Mucosa of rectum (tissue), 2 donors: ENCODE data around the gene FBXW8.
"Not testable (repeated sequence)": the region's sequence is repeated elsewhere in the genome, so short reads cannot be mapped to it uniquely, and the experiment has no call there.

ENCODE experiments used
- H3K27ac ChIP-seq, 2 donors: one replicate each; pipeline ENCODE4 v1.7.0; 2013; ENCODE audit warnings: inconsistent platforms in 2 of 2, low read depth in 2 of 2, low read length in 2 of 2
- H3K27me3 ChIP-seq, 2 donors: one replicate each; pipeline ENCODE4 v1.7.0; 2013; ENCODE audit warnings: low read length in 2 of 2; ENCODE audit not compliant: control insufficient read depth in 2 of 2, insufficient read depth in 2 of 2
- H3K36me3 ChIP-seq, 2 donors: one replicate each; pipeline ENCODE4 v1.7.0; 2013; ENCODE audit warnings: low read length in 2 of 2; ENCODE audit not compliant: control insufficient read depth in 2 of 2, insufficient read depth in 2 of 2
- H3K4me1 ChIP-seq, 2 donors: one replicate each; pipeline ENCODE4 v1.7.0; 2013; ENCODE audit warnings: low read length in 2 of 2, mild to moderate bottlenecking in 1 of 2; ENCODE audit not compliant: control insufficient read depth in 2 of 2, insufficient read depth in 2 of 2
- H3K4me3 ChIP-seq, 2 donors: one replicate each; pipeline ENCODE4 v1.7.0; 2013; ENCODE audit warnings: low read length in 2 of 2
- H3K9ac ChIP-seq, 2 donors: one replicate each; pipeline ENCODE4 v1.7.0; 2013; ENCODE audit warnings: low read length in 2 of 2, low read depth in 1 of 2, mild to moderate bottlenecking in 1 of 2
- H3K9me3 ChIP-seq, 2 donors: one replicate each; pipeline ENCODE4 v1.7.0; 2013; ENCODE audit warnings: low read length in 2 of 2; ENCODE audit not compliant: control insufficient read depth in 2 of 2
- donor health status: healthy.
- donor health status: Normal muscosa, but diverticular disease.

Gene FBXW8

GRCh38 chr12:117052386-117053049 lies 141.8 kb downstream of the FBXW8 start:
- Histone ChIP-seq H3K9ac (no peak overlapping the region), H3K36me3 (no peaks in the 10 kb centered on the region)

GRCh38 chr12:117053050-117053400 lies 142.3 kb downstream of the FBXW8 start:
- Histone ChIP-seq H3K27ac (no peak overlapping the region), H3K27me3 (no peaks in the 10 kb centered on the region)

More at GRCh38 chr12:117052386-117053049, 141.8 kb downstream of the FBXW8 start:
- Histone ChIP-seq H3K27me3 (no peaks in the 10 kb centered on the region), H3K9me3 (no peaks in the 10 kb centered on the region), H3K4me3 (no peak overlapping the region), H3K27ac (no peak overlapping the region), H3K4me1 (peaks cover 0 to 4% of the 10 kb centered on the region in 2 donors)

GRCh38 chr12:117053597-117054201 lies 142.9 kb downstream of the FBXW8 start:
- Histone ChIP-seq H3K4me1 (peaks cover 0 to 3% of the 10 kb centered on the region in 2 donors), H3K4me3 (no peak overlapping the region)

More at GRCh38 chr12:117053050-117053400, 142.3 kb downstream of the FBXW8 start:
- Histone ChIP-seq H3K4me1 (peaks cover 0 to 4% of the 10 kb centered on the region in 2 donors), H3K9ac (no peak overlapping the region), H3K4me3 (no peak overlapping the region), H3K9me3 (no peaks in the 10 kb centered on the region), H3K36me3 (no peaks in the 10 kb centered on the region)

DNA sequence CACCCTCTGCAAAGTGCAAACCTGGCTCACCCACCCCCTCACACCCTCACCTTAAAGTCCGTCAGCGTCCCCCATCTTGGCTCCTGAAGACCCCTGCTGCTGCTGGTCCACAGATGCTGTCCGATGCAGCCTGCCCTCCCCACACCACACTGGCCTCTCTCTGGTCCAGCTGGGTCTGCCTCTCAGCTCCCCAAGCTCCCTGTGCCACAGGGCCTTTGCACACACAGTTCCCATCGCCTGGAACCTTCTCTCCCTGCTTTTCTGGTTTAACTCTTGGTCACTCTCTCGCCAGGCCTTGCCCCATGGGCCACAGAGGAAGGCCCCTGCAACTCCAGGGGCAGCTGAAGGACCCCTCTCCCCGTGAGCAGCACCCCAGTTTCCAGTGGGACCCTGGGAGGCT lies 143.5 kb downstream of the FBXW8 start:
- H3K27me3 ChIP-seq: no peaks in the 10 kb centered on the region
- no peak overlapping the region for H3K27ac ChIP-seq
- no peaks in the 10 kb centered on the region for H3K9me3 ChIP-seq
- H3K4me1 ChIP-seq: no peaks in the 10 kb centered on the region
- no peak overlapping the region for H3K9ac ChIP-seq
- no peak overlapping the region for H3K4me3 ChIP-seq
- no peaks in the 10 kb centered on the region for H3K36me3 ChIP-seq

More at GRCh38 chr12:117053597-117054201, 142.9 kb downstream of the FBXW8 start:
- H3K9me3 ChIP-seq: no peaks in the 10 kb centered on the region
- no peaks in the 10 kb centered on the region for H3K36me3 ChIP-seq
- no peak overlapping the region for H3K9ac ChIP-seq
- no peaks in the 10 kb centered on the region for H3K27me3 ChIP-seq
- H3K27ac ChIP-seq: no peak overlapping the region

DNA sequence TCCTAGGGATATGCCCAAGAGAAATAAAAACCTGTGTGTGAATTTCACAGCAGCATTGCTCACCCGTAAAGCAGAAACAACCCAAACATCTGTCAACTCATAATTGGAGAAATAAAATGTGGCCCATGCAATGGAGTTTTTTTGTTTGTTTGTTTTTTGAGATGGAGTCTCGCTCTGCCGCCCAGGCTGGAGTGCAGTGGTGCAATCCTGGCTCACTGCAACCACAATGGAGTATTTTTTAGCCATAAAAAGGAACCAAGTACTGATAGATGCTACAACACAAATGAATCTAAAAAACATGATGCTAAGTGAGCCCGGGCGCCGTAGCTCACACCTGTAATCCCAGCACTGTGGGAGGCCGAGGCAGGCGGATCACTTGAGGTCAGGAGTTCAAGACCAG lies 146.9 kb downstream of the FBXW8 start:
- H3K9ac ChIP-seq, H3K27ac ChIP-seq, H3K36me3 ChIP-seq, H3K27me3 ChIP-seq, H3K4me3 ChIP-seq, H3K9me3 ChIP-seq, H3K4me1 ChIP-seq: not testable (repeated sequence)

- no peaks in the 10 kb centered on the region for H3K36me3 ChIP-seq
- peaks cover 4 to 5% of the 10 kb centered on the region in 2 donors for H3K27me3 ChIP-seq
- H3K9me3 ChIP-seq: no peaks in the 10 kb centered on the region
- H3K4me1 ChIP-seq: peaks cover under 1 to 8% of the 10 kb centered on the region in 2 donors
- H3K27ac ChIP-seq: no peak overlapping the region
- H3K4me3 ChIP-seq: no peak overlapping the region
- no peak overlapping the region for H3K9ac ChIP-seq
Measured at GRCh38 chr12:117058442-117059072, 147.8 kb downstream of the FBXW8 start.

- H3K4me1 ChIP-seq: peaks cover 3 to 8% of the 10 kb centered on the region in 2 donors
- H3K9me3 ChIP-seq: no peaks in the 10 kb centered on the region
- no peak overlapping the region for H3K4me3 ChIP-seq
- no peak overlapping the region for H3K9ac ChIP-seq
- no peak overlapping the region for H3K27ac ChIP-seq
- H3K36me3 ChIP-seq: no peaks in the 10 kb centered on the region
- peaks cover 4 to 5% of the 10 kb centered on the region in 2 donors for H3K27me3 ChIP-seq
Measured at GRCh38 chr12:117059156-117059555, 148.4 kb downstream of the FBXW8 start.

DNA sequence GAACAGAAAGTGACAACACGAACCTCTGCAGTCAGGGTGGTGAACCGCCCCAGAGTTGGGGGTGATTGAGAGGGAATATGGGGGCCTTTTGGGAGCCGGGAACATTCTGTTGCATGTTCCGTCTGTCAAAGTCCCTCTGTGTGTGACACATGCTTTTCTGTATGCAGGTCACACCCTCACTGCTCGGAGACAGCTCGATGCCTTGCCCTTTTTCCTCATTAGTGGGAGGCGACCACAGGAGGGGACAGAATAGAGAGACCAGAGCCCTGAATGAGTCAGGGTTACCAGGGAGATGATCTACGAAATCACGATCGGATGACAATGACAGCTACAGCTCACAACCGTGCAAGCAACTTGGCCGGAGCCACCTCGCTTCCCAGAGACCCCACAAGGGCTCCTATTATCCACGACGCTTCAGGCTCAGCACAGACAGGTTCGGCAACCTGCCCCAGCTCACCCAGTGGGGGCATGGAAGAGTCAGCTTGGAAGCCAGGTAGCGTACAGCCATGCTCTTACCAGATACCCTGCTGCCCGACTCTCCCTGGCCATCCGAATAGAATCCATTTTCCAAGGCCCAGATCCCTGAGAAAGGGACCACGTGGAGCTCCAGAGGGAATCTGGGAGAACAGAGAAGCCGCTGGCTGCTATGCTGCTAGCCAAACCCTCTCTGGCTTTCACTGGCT lies 149.6 kb downstream of the FBXW8 start:
- H3K4me1 ChIP-seq: peaks cover 3 to 8% of the 10 kb centered on the region in 2 donors
- H3K4me3 ChIP-seq: no peak overlapping the region
- H3K9ac ChIP-seq: no peak overlapping the region
- peak overlapping the region in 1 of 2 donors; percentile 4 for H3K27ac ChIP-seq
- H3K9me3 ChIP-seq: no peaks in the 10 kb centered on the region
- peaks cover 4 to 5% of the 10 kb centered on the region in 2 donors for H3K27me3 ChIP-seq
- no peaks in the 10 kb centered on the region for H3K36me3 ChIP-seq

GRCh38 chr12:117060929-117061305 lies 150.2 kb downstream of the FBXW8 start:
- peak overlapping the region in 1 of 2 donors; percentile 4 for H3K27ac ChIP-seq
- H3K4me3 ChIP-seq: no peak overlapping the region
- H3K27me3 ChIP-seq: peaks cover 4 to 5% of the 10 kb centered on the region in 2 donors
- peaks cover 3 to 8% of the 10 kb centered on the region in 2 donors for H3K4me1 ChIP-seq
- H3K9ac ChIP-seq: no peak overlapping the region
- no peaks in the 10 kb centered on the region for H3K9me3 ChIP-seq
- no peaks in the 10 kb centered on the region for H3K36me3 ChIP-seq

DNA sequence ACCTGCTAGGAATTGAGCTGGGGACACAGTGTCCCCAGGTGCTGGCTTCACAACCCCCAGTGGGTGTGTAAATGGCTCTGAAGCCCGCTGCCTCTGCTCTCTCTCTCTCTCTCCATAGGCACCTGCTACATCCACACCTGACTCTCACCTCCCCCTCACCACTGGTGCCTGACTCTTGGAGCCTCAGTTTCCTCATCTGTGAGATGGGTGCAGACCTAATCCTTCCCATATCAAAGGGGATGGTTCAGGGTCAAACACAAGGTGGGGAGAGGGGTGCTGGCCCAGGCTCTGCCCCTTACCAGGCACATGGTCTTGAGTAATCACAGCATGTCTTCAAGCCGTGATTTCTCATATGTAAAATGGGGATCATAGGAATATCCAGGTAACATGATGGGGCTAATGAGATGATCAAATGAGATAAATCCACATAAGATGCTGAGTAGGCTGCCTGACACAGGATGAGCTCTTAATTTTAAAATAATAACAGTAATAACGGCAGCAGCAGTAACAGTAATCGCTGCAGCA lies 150.9 kb downstream of the FBXW8 start:
- H3K36me3 ChIP-seq: no peaks in the 10 kb centered on the region
- no peak overlapping the region for H3K9ac ChIP-seq
- peaks cover 3 to 8% of the 10 kb centered on the region in 2 donors for H3K4me1 ChIP-seq

More for the DNA sequence above, 150.9 kb downstream of the FBXW8 start:
- H3K9me3 ChIP-seq: no peaks in the 10 kb centered on the region
- H3K27ac ChIP-seq: no peak overlapping the region
- no peak overlapping the region for H3K4me3 ChIP-seq
- peaks cover 4 to 5% of the 10 kb centered on the region in 2 donors for H3K27me3 ChIP-seq
